ENCODE data around the gene SART1.

DNA sequence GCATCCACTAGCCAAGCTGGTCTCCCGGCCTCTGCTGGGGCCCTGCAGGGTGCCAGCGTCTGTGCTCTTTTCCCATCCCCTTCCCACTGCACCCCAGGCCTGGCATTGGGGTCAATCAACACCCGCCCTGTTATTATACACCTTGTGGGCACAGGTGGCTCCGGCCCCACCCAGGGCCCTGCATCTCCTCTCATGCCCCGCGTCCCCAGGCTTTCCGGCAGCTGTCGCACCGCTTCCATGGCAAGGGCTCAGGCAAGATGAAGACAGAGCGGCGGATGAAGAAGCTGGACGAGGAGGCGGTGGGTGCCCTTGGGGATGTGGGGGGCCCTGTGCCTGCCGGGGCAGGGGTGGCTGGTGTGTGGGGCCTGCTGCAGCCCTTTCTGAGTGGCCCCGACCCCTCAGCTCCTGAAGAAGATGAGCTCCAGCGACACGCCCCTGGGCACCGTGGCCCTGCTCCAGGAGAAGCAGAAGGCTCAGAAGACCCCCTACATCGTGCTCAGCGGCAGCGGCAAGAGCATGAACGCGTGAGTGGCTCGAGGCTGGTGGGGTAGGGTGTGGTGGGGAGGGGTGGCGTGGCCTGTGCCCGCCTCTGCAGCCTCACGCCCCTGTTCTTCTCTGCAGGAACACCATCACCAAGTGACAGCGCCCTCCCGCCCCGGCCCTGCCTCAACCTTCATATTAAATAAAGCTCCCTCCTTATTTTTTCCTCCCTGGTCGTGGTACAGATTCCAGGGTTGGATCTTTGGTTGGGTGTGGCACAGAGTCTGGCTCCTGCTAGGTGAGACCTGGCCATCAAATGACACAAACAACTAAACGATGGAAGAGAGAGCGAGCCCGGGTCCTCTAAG lies 17.1 kb downstream of the SART1 start:
- TF ChIP-seq, protein P1, sequence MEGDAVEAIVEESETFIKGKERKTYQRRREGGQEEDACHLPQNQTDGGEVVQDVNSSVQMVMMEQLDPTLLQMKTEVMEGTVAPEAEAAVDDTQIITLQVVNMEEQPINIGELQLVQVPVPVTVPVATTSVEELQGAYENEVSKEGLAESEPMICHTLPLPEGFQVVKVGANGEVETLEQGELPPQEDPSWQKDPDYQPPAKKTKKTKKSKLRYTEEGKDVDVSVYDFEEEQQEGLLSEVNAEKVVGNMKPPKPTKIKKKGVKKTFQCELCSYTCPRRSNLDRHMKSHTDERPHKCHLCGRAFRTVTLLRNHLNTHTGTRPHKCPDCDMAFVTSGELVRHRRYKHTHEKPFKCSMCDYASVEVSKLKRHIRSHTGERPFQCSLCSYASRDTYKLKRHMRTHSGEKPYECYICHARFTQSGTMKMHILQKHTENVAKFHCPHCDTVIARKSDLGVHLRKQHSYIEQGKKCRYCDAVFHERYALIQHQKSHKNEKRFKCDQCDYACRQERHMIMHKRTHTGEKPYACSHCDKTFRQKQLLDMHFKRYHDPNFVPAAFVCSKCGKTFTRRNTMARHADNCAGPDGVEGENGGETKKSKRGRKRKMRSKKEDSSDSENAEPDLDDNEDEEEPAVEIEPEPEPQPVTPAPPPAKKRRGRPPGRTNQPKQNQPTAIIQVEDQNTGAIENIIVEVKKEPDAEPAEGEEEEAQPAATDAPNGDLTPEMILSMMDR (IDR thresholded peaks at IDR 0.05; ENCODE audit: insufficient read depth, low read depth, low read length): no peak
- no peak for TF ChIP-seq EZH2 (IDR thresholded peaks at IDR 0.05; ENCODE audit: insufficient read depth, low read length)
